TTC549 (cell line): ENCODE measurements around the gene RALB.
"Not testable (repeated sequence)": the region's sequence is repeated elsewhere in the genome, so short reads cannot be mapped to it uniquely, and the experiment has no call there.

Experiments
- FAIRE-seq: peaks from 2 replicates; lab custom pipeline; 2012; peaks lifted over from hg19 to GRCh38; lab: Jason Lieb, UNC

Gene RALB

GRCh38 chr2:120243211-120243610 lies 9.4 kb upstream of the RALB start:
- no peak for FAIRE-seq

- FAIRE-seq = no peak
Observed at GRCh38 chr2:120243875-120244553, 8.6 kb upstream of the RALB start.

GRCh38 chr2:120244656-120245519 lies 7.8 kb upstream of the RALB start:
- FAIRE-seq = no peak

GRCh38 chr2:120245520-120246332 lies 6.9 kb upstream of the RALB start:
- no peak for FAIRE-seq

GRCh38 chr2:120246546-120247300 lies 5.9 kb upstream of the RALB start:
- no peak for FAIRE-seq

- FAIRE-seq = no peak
Observed at GRCh38 chr2:120247851-120248250, 4.8 kb upstream of the RALB start.

GRCh38 chr2:120250640-120251039 lies 2.0 kb upstream of the RALB start:
- no peak for FAIRE-seq

GRCh38 chr2:120251078-120251477 lies 1.6 kb upstream of the RALB start:
- no peak for FAIRE-seq

- FAIRE-seq = no peak
Observed at GRCh38 chr2:120251880-120252224, 800 bp upstream of the RALB start.

- FAIRE-seq = no peak
Observed at GRCh38 chr2:120253021-120253882, 600 bp downstream of the RALB start.

- FAIRE-seq = no peak
Observed at GRCh38 chr2:120254178-120254577, 1.5 kb downstream of the RALB start.

GRCh38 chr2:120255071-120255470 lies 2.4 kb downstream of the RALB start:
- FAIRE-seq = no peak

GRCh38 chr2:120255986-120256650 lies 3.5 kb downstream of the RALB start:
- FAIRE-seq = no peak

- no peak for FAIRE-seq
Observed at GRCh38 chr2:120256651-120257000, 4.0 kb downstream of the RALB start.

- no peak for FAIRE-seq
Observed at GRCh38 chr2:120257522-120257921, 4.9 kb downstream of the RALB start.

GRCh38 chr2:120258196-120258595 lies 5.5 kb downstream of the RALB start:
- no peak for FAIRE-seq

GRCh38 chr2:120259939-120260338 lies 7.3 kb downstream of the RALB start:
- not testable (repeated sequence) for FAIRE-seq

GRCh38 chr2:120260736-120261135 lies 8.1 kb downstream of the RALB start:
- FAIRE-seq = no peak

- FAIRE-seq = no peak
Observed at GRCh38 chr2:120261387-120262006, 8.8 kb downstream of the RALB start.

GRCh38 chr2:120262150-120262549 lies 9.5 kb downstream of the RALB start:
- no peak for FAIRE-seq
